ENCODE results near the gene EVL.

Gene EVL

DNA sequence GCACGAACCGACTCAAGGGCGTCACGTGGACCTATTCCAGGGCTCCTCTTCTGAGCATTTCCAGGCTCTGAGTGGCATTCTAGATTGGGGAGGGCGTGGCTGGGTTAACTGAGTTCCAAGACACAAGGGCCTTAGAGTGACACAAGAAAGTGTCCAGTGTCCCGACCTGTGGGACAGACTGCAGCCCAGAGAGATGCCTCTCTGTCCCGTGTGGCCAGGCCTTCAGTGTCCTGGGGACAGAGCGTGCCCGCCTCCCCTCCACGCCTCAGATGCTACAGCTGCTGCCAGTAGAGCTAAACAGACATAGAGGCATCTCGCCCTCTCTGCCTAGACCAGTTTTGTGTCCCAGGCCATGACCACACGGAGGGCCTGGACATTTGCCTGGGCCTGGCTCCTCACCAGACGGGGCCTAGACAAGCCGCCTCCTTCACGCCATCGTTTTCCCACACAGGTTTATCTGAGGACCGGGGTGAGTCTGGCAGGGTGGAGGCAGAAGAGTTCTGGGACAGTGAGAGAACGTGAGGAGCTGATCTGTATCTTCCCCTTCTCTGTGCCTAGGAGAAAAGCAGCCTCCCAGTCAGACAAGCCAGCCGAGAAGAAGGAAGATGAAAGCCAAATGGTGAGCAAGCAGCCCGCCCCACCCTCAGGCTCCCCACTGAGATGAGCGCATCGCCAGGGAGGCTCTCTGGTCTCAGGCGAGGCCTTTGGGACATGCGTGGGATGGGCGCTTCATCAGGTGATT lies 67.1 kb downstream of the EVL start:
- DNase-seq, result no peak

DNA sequence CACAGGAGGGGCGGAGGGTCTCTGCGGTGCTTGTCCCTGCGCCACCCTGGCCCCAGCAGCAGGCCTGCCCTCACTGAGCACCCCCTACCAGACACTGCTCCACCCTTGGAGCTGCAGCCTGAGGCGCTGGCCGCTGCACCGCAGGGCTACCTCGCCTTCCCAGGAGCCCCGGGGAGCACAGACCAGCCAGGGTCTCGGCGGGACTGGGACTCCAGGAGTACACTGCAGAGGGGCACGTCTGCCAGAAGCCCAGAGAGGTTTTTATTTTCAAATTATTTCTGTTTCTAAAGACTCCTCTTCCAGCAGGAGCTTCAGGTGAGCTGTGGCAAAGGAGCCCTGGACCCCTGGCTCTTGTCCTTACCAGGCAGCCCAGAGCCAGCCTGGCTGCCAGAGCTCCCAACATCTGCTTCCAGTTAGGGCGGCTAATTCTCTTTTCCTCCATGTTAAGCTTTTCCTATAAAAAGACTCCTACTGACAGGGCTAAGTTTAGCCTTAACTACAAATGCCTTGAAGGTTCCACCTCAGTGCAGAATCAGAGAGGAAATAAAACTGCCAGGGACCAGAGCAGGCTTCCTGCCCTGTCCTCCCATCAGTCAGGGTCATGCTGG lies 67.8 kb downstream of the EVL start:
- no peak for DNase-seq

GRCh38 chr14:100134586-100134985 lies 69.4 kb downstream of the EVL start:
- no peak for DNase-seq

DNA sequence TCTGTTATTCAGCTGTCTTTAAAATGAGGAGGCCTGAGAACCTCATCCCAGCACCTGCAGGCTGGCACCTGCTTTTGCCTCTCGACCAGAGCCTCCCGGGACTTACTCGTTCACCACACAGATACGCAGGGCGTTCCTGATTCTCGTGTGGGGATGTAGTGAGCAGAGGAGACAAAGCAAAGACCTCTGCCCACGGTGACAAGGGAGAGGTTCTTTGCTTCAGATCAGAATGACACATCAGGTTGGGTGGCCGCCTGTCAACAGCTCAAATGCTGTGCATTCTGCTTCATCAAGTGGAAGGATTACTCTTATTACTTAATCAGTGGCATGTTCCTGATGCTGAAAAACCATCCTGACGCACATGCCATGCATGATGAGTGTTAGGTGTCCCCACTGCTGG lies 69.9 kb downstream of the EVL start:
- no peak for DNase-seq

DNA sequence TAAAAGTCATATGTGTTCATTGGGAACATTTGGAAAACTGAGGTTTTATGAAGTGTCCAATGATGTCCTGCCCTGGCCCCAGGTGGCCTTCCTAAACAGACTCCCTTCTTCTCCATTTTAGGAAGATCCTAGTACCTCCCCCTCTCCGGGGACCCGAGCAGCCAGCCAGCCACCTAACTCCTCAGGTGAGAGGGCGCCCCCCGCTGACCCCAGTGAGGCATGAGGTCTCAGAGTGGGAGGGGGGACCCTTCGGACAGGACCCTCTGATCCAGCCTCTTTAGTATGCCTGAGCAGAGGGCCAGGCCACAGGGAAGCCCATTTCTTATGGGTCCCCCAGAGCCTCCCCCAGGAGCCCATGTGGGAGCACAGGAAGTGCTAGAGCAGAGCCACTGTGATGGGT lies 70.6 kb downstream of the EVL start:
- no peak for DNase-seq

GRCh38 chr14:100137173-100137572 lies 72.0 kb downstream of the EVL start:
- DNase-seq, result no peak

DNA sequence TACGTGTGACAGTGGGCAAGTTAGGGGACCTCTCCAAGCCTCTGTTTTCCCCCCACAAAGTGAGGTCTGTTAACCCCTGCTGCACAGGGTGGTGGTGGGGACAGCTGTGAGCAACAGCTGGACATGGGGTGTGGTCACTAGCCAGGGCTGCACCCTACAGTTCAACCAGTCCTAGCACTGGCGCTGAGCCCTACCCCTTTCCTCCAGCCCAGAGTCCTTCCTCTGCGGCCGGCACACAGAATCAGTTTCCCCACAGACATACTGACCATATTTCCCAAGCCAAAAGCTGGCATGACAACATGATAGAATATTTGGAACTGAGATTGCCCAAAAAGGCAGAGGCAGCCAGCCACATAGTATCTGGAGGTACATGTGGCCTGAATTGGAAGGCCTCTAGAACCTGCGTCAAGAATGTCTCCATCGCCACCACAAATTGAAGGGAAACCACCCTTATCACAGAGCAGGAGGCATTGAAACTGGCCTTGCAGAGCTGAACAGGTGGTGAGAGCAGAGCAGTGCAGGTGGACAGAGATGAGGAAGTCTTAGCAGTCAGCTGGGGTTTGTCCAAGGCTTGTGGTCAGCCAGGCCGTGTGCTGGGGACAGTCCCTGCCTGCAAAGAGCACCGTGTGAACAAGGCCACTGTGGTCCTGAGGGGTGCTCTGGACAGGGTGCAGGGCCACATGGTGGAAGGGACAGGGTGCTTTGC lies 73.0 kb downstream of the EVL start:
- DNase-seq, result no peak

DNA sequence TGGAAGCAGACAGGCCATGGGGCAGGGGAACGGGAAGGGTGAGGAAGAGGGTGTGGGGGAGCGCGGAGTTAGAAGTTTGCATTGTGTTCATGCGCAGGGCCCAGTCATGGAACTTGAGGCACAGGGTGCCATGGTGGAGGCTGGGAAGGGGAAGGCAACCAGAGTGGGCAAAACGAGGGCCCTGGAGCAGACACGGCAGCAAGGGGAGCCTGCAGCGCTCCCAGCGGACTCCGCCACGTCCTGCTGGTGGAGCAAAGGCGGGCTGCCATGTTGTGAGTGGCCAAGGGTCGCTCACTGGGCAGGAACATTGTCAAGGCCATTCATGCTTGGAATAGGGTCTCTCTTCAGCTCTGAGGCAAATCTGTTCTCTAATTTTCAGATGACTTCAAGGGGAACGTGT lies 73.7 kb downstream of the EVL start:
- DNase-seq, result no peak

GRCh38 chr14:100140452-100141078 lies 75.3 kb downstream of the EVL start:
- DNase-seq, result no peak

- no peak for DNase-seq
Observed at GRCh38 chr14:100141098-100141497, 75.9 kb downstream of the EVL start.

DNA sequence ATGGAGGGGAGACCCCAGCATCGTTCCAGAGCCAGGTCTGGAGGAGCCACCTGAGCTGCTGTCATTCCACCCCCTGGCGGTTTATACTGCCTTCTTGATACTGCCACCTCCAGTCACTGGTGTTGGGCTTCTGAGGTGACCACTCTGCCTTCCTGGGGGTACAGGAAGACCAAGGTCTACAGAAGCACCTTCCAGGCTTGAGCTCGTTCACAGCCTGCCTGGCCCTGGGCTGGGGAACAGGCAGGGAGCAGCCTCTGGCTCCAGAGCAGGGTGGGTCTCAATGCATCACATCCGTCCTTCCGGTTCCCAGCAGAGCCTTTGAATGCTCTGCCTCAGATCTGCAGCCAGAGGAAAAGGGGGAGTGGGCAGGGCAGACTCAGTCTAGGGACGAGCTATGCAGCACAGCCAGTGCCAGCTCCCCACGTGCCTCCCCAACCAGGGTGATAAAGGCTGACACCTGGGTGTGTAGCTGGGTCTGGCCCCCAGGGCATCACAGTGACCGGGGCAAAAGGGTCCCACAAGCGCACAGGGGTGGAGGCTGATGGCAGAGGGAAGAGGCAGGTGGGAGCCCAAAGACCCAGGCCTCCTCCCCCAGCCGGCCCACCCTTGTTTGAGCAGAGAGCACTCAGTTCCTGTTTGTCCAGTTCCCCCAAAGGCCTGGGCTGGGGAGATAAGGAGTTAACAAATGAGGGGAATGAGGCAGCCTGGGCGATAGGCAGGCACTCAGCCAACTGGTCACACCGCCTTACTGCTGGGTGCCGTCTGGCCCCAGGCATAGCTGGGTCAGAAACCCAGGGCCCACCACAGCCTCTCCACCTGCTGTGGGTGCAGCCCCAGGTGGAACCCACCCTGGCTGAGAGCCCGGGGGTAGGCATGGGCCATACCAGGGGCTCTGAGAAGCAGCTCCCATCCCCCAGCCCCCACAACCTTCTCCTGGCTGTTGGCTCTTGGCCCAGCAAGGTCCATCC lies 77.1 kb downstream of the EVL start:
- no peak for DNase-seq

GRCh38 chr14:100143523-100143922 lies 78.3 kb downstream of the EVL start:
- DNase-seq, result no peak

GRCh38 chr14:100143934-100144333 lies 78.7 kb downstream of the EVL start:
- DNase-seq, result no peak

- no peak for DNase-seq
Observed at GRCh38 chr14:100144645-100144995, 79.4 kb downstream of the EVL start.

- no peak for DNase-seq
Observed at GRCh38 chr14:100144996-100145646, 79.9 kb downstream of the EVL start.

DNA sequence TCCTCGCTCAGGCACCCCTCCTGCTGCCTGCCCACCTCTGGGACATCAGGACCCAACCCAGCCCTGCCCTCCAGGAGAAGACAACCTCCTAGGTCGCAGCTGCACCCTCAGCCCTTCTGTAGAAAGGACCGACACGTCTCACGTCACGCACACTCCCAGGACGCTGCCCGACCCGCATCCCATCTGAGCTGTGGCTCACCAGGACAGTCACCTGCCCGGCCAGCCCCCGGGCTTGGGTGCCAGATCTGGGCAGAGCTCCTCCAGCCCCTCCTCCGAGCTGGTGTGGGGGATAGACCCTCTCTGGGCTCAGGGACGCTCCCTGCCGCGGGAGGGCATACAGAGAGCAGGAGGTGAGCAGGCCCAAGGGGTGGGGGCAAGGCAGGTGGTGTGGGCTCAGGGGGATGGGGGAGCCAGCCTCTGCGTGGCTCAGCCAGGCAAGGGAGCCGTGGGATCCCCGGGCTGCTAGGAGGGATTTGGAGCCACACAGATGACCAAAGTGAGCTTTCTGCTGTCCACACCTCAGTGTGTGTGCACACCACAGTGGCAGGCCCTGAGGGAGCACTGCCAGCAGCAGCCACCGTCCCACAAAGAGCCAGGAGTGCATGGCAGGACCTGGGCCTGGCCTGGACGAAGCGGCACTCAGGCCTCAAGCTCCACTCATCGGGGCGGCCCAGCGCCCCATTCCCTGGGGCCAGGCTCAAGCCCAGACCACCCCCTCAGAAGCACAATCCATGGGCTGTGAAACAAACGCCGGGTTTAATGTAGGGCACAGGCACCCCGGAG lies 80.7 kb downstream of the EVL start:
- no peak for DNase-seq

DNA sequence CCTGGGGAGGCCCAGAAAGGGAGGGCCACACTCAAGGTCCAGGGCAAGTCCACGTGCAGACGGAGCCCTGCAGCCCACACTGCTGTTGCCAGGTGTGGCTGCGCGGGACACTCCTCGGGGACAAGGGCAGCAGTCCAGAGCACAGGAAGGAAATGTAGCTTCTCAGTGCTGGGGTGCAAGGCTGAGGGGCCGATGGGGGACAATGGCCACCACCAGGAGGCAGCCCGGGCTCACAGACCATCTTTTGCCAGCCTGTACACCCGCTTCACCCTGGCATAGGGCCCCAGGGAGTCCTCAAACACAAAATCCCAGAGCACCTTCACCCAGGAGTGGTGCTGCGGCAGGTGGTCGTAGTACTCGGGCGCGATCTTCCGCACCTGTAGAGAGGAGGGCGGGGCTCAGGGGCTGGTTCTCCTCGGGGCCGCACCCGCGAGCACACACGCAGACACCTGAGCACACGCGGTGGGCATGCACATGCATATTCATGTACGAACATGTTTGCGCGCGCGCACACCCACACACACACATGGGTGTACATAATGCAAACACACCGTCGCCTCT lies 81.4 kb downstream of the EVL start:
- no peak for DNase-seq

GRCh38 chr14:100147181-100147631 lies 82.0 kb downstream of the EVL start:
- DNase-seq, result peak; percentile 67

- DNase-seq, result no peak
Observed at GRCh38 chr14:100147691-100148464, 82.7 kb downstream of the EVL start.

Data from GF-D8 (cell line).